ENCODE measurements around the gene ADGRG1.

ADGRG1 gene

GRCh38 chr16:57688987-57689761 lies 60.7 kb downstream of the ADGRG1 start:
- ChIA-PET CTCF (interaction anchor here (0.5 to 0.6 kb wide), 2 partner anchors 8 to 40 kb away, joined by 3 read pairs; no protein-coding TSS in a partner anchor), POLR2A (no interaction called here)
- no peaks in the 10 kb centered on the region for H3K4me1 ChIP-seq (ENCODE audit: control insufficient read depth, insufficient read depth, low read length)
- TF ChIP-seq ZNF558 (tag by site-specific recombination; IDR thresholded peaks at IDR 0.05) (no peak), ZNF626 (tag by site-specific recombination; IDR thresholded peaks at IDR 0.05) (no peak), SETDB1 (IDR thresholded peaks at IDR 0.05; ENCODE audit: insufficient read length, low read length) (no peak), ZNF610 (tag by site-specific recombination; IDR thresholded peaks at IDR 0.05; ENCODE audit: borderline replicate concordance) (no peak), ZNF707 (tag by site-specific recombination; IDR thresholded peaks at IDR 0.05) (no peak), ZFHX2 (tag by site-specific recombination; conservative IDR thresholded peaks at IDR 0.05) (peak; percentile 94), ZNF394 (tag by site-specific recombination; IDR thresholded peaks at IDR 0.05; ENCODE audit: borderline replicate concordance) (no peak), ZNF416 (tag by site-specific recombination; IDR thresholded peaks at IDR 0.05) (no peak), KLF7 (tag by site-specific recombination; IDR thresholded peaks at IDR 0.05; ENCODE audit: borderline replicate concordance) (no peak), ZNF10 (tag by site-specific recombination; IDR thresholded peaks at IDR 0.05) (no peak), ZFP41 (tag by site-specific recombination; IDR thresholded peaks at IDR 0.05; ENCODE audit: borderline replicate concordance) (no peak), EGR2 (tag by site-specific recombination; IDR thresholded peaks at IDR 0.05; ENCODE audit: low read depth) (peak; percentile 94), ZEB2 (tag by site-specific recombination; IDR thresholded peaks at IDR 0.05) (no peak), MZF1 (tag by site-specific recombination; IDR thresholded peaks at IDR 0.05; ENCODE audit: borderline replicate concordance) (no peak)
- no peak overlapping the region for H3K4me3 ChIP-seq (ENCODE audit: low read depth, low read length)
- no peaks in the 10 kb centered on the region for H3K36me3 ChIP-seq (ENCODE audit: control insufficient read depth in 2 of 2, insufficient read depth in 1 of 2, low read length in 2 of 2)
- no peak overlapping the region for H3K27ac ChIP-seq (ENCODE audit: extremely low read depth, low read depth, low read length)
- no peaks in the 10 kb centered on the region for H3K9me3 ChIP-seq (ENCODE audit: control insufficient read depth, insufficient read depth, low read depth, low read length)

GRCh38 chr16:57689762-57690558 lies 61.5 kb downstream of the ADGRG1 start:
- H3K9me3 ChIP-seq (ENCODE audit: control insufficient read depth, insufficient read depth, low read depth, low read length): no peaks in the 10 kb centered on the region
- no peak overlapping the region for H3K4me3 ChIP-seq (ENCODE audit: low read depth, low read length)
- H3K4me1 ChIP-seq (ENCODE audit: control insufficient read depth, insufficient read depth, low read length): no peaks in the 10 kb centered on the region
- peak; percentile 41; the same call in 1 of the 2 replicates for TF ChIP-seq ZNF768 (tag by site-specific recombination; IDR thresholded peaks at IDR 0.05)
- no peak for TF ChIP-seq GLI4 (tag by site-specific recombination; IDR thresholded peaks at IDR 0.05)
- POLR2A ChIA-PET: no interaction called here
- H3K27ac ChIP-seq (ENCODE audit: extremely low read depth, low read depth, low read length): no peak overlapping the region
- CTCF ChIA-PET: no interaction called here
- H3K36me3 ChIP-seq (ENCODE audit: control insufficient read depth in 2 of 2, insufficient read depth in 1 of 2, low read length in 2 of 2): no peaks in the 10 kb centered on the region

- Histone ChIP-seq H3K36me3 (ENCODE audit: control insufficient read depth in 2 of 2, insufficient read depth in 1 of 2, low read length in 2 of 2) (no peaks in the 10 kb centered on the region), H3K4me1 (ENCODE audit: control insufficient read depth, insufficient read depth, low read length) (no peaks in the 10 kb centered on the region), H3K27ac (ENCODE audit: extremely low read depth, low read depth, low read length) (no peak overlapping the region), H3K4me3 (ENCODE audit: low read depth, low read length) (no peak overlapping the region), H3K9me3 (ENCODE audit: control insufficient read depth, insufficient read depth, low read depth, low read length) (no peaks in the 10 kb centered on the region)
- ChIA-PET POLR2A (no interaction called here), CTCF (interaction anchor here (0.6 kb wide), 1 partner anchor 99 kb away, joined by 3 read pairs; no protein-coding TSS in a partner anchor)
- TF ChIP-seq BCL11B (tag by site-specific recombination; IDR thresholded peaks at IDR 0.05; ENCODE audit: low read depth) (no peak), EGR2 (tag by site-specific recombination; IDR thresholded peaks at IDR 0.05; ENCODE audit: low read depth) (peak; percentile 85), ZSCAN4 (tag by site-specific recombination; IDR thresholded peaks at IDR 0.05) (no peak), ZNF513 (tag by site-specific recombination; IDR thresholded peaks at IDR 0.05) (no peak), ZFHX2 (tag by site-specific recombination; conservative IDR thresholded peaks at IDR 0.05) (0 out of 2 replicates have a peak, but pooled peaks have one; percentile 19), ZNF2 (tag by site-specific recombination; IDR thresholded peaks at IDR 0.05) (no peak), ZBTB49 (tag by site-specific recombination; IDR thresholded peaks at IDR 0.05; ENCODE audit: low read depth) (no peak)
Measured at GRCh38 chr16:57690782-57691471, 62.5 kb downstream of the ADGRG1 start.
